SU-DHL-6 (cell line): Measurements from ENCODE around the gene CYP26A1.

ENCODE experiments used
- H2AFZ ChIP-seq: fragments of 200-600 bp; sonication (generic); 2 replicates; pipeline ENCODE4 v1.6.1; 2014; ENCODE audit warnings: low read depth, mild to moderate bottlenecking, moderate library complexity, mixed read lengths, antibody characterized with exemption, low read length; ENCODE audit not compliant: severe bottlenecking
- H3F3A ChIP-seq: fragments of 200-600 bp; shearing (Covaris generic); 2 replicates; pipeline ENCODE4 v1.6.0; 2016; ENCODE audit warnings: antibody characterized with exemption, mild to moderate bottlenecking; ENCODE audit not compliant: insufficient read depth
- H3K27ac ChIP-seq: fragments of 200-600 bp; sonication (generic); 2 replicates; pipeline ENCODE4 v1.5.1; 2016; ENCODE audit warnings: low read depth, mild to moderate bottlenecking, low read length, moderate library complexity, mixed read lengths
- H3K27me3 ChIP-seq: fragments of 200-600 bp; sonication (generic), shearing (Covaris generic); 2 replicates; pipeline ENCODE4 v1.6.0; 2014; ENCODE audit warnings: mild to moderate bottlenecking, low read length
- H3K36me3 ChIP-seq: fragments of 200-600 bp; sonication (generic); 2 replicates; pipeline ENCODE4 v1.6.1; 2014; ENCODE audit warnings: mild to moderate bottlenecking, low read length, mixed read lengths
- H3K4me2 ChIP-seq: fragments of 300-600, 200-600 bp; shearing (Covaris generic), sonication (generic); 2 replicates; pipeline ENCODE4 v1.6.0; 2014; ENCODE audit warnings: low read length, low read depth, mild to moderate bottlenecking; ENCODE audit not compliant: poor library complexity, severe bottlenecking
- H3K4me3 ChIP-seq: fragments of 200-600 bp; sonication (generic); 2 replicates; pipeline ENCODE4 v1.5.1; 2014; ENCODE audit warnings: antibody characterized with exemption, low read length, mild to moderate bottlenecking, mixed read lengths; ENCODE audit not compliant: insufficient read depth, poor library complexity, severe bottlenecking
- H3K79me2 ChIP-seq: fragments of 200-600 bp; sonication (generic); 2 replicates; pipeline ENCODE4 v1.6.1; 2014; ENCODE audit warnings: mild to moderate bottlenecking, low read length, moderate library complexity; ENCODE audit not compliant: insufficient read depth
- H3K9ac ChIP-seq: fragments of 200-600 bp; sonication (generic); 2 replicates; pipeline ENCODE4 v1.7.0; 2014; ENCODE audit warnings: mild to moderate bottlenecking, low read length
- H3K9me2 ChIP-seq: fragments of 200-600 bp; sonication (generic); replicated peaks from 2 replicates; pipeline ENCODE4 v1.6.1; 2014; ENCODE audit warnings: low read length; ENCODE audit not compliant: insufficient read depth
- H3K9me3 ChIP-seq: fragments of 200-600 bp; sonication (generic); 2 replicates; pipeline ENCODE4 v1.6.1; 2014; ENCODE audit warnings: low read length, mixed read lengths; ENCODE audit not compliant: insufficient read depth
- H4K20me1 ChIP-seq: fragments of 200-600 bp; sonication (generic); 2 replicates; pipeline ENCODE4 v1.6.1; 2014; ENCODE audit warnings: low read depth, mild to moderate bottlenecking, antibody characterized with exemption, low read length, moderate library complexity, mixed read lengths
- CTCF ChIP-seq: fragments of 200-600 bp; sonication (generic); IDR thresholded peaks from one replicate; pipeline ENCODE4 v1.5.1; 2017; ENCODE audit warnings: antibody characterized with exemption, mild to moderate bottlenecking, low read length, moderate library complexity; ENCODE audit not compliant: insufficient read depth, poor library complexity, severe bottlenecking
- EZH2phosphoT487 ChIP-seq: fragments of 200-600 bp; sonication (generic), shearing (Covaris generic); conservative IDR thresholded peaks from 2 replicates; pipeline ENCODE4 v1.6.1; 2018; ENCODE audit warnings: mild to moderate bottlenecking, antibody characterized with exemption, low read length, moderate library complexity, mixed read lengths

The CYP26A1 gene

GRCh38 chr10:93059975-93060886 is 13.5 kb upstream of the CYP26A1 start, which contains the start of gene CYP26C1:
TSS of gene CYP26C1 (plus strand) at chr10:93060798. CDS start at chr10:93061264, 466 bp downstream.
- Histone ChIP-seq H3K9ac (no peak within 1 kb of the TSS), H3K9me3 (no peaks in the 10 kb centered on the region), H3K79me2 (no peaks in the 10 kb centered on the region), H4K20me1 (no peaks in the 10 kb centered on the region), H3K27ac (no peak within 1 kb of the TSS), H2AFZ (no peak within 1 kb of the TSS), H3K9me2 (no peaks in the 10 kb centered on the region), H3K4me3 (no peak within 1 kb of the TSS), H3F3A (no peaks in the 10 kb centered on the region), H3K4me2 (no peak within 1 kb of the TSS), H3K36me3 (0 out of 2 replicates have a peak, but pooled peaks cover 2% of the 10 kb centered on the region), H3K27me3 (no peaks in the 10 kb centered on the region)
- TF ChIP-seq EZH2phosphoT487 (no peak), CTCF (no peak)

- Histone ChIP-seq H3K9ac (no peak overlapping the region), H3K36me3 (0 out of 2 replicates have a peak, but pooled peaks cover 2% of the 10 kb centered on the region), H3K4me3 (no peak overlapping the region), H2AFZ (no peak overlapping the region), H3F3A (no peaks in the 10 kb centered on the region), H3K9me3 (no peaks in the 10 kb centered on the region), H3K9me2 (no peaks in the 10 kb centered on the region), H3K27ac (no peak overlapping the region), H3K79me2 (no peaks in the 10 kb centered on the region), H3K4me2 (no peak overlapping the region), H4K20me1 (no peaks in the 10 kb centered on the region), H3K27me3 (no peaks in the 10 kb centered on the region)
- TF ChIP-seq EZH2phosphoT487 = no peak
- TF ChIP-seq CTCF = no peak
Observed at GRCh38 chr10:93060887-93061593, 12.7 kb upstream of the CYP26A1 start.

GRCh38 chr10:93061594-93062513 is 11.8 kb upstream of the CYP26A1 start:
- H2AFZ ChIP-seq = no peak overlapping the region

More at GRCh38 chr10:93061594-93062513, 11.8 kb upstream of the CYP26A1 start:
- H3K27ac ChIP-seq = no peak overlapping the region
- H3K36me3 ChIP-seq = 0 out of 2 replicates have a peak, but pooled peaks cover 2% of the 10 kb centered on the region
- H3K9ac ChIP-seq = no peak overlapping the region
- TF ChIP-seq CTCF = no peak
- no peak for TF ChIP-seq EZH2phosphoT487
- H4K20me1 ChIP-seq = no peaks in the 10 kb centered on the region
- no peaks in the 10 kb centered on the region for H3K9me3 ChIP-seq
- H3K4me2 ChIP-seq = no peak overlapping the region
- H3K9me2 ChIP-seq = no peaks in the 10 kb centered on the region
- no peaks in the 10 kb centered on the region for H3F3A ChIP-seq
- H3K79me2 ChIP-seq = no peaks in the 10 kb centered on the region
- no peaks in the 10 kb centered on the region for H3K27me3 ChIP-seq
- H3K4me3 ChIP-seq = no peak overlapping the region
